Measurements from ENCODE around the gene NXF2B. TPM values are rescaled to one million over a fixed set of nuclear protein-coding genes. Genes with fewer than 3 reads are reported as not detected.
"Not testable (repeated sequence)": the region's sequence is repeated elsewhere in the genome, so short reads cannot be mapped to it uniquely, and the experiment has no call there.

Gene NXF2B
- 0.74 and 2.9 TPM in 2 replicates for total RNA-seq
- long read RNA-seq, partial matches to known transcripts, result 1 of 1 reads
- long read RNA-seq, other reads (novel, unspliced or antisense), result 0 of 1 reads

GRCh38 chrX:102439908-102440307, at the start of gene NXF2B:
Gene NXF2B (minus strand): TSS chrX:102440008. CDS start chrX:102380036, 59,972 bp downstream.
- not testable (repeated sequence) for H3K27ac Mint-ChIP-seq; H3K4me1 Mint-ChIP-seq (ENCODE audit: low read depth); H3K4me3 Mint-ChIP-seq (ENCODE audit: low read depth); H3K9me3 Mint-ChIP-seq (ENCODE audit: low read depth); H3K36me3 Mint-ChIP-seq (ENCODE audit: insufficient read depth); H3K27me3 Mint-ChIP-seq; DNase-seq (ENCODE audit: low spot score, unreplicated experiment)

DNA sequence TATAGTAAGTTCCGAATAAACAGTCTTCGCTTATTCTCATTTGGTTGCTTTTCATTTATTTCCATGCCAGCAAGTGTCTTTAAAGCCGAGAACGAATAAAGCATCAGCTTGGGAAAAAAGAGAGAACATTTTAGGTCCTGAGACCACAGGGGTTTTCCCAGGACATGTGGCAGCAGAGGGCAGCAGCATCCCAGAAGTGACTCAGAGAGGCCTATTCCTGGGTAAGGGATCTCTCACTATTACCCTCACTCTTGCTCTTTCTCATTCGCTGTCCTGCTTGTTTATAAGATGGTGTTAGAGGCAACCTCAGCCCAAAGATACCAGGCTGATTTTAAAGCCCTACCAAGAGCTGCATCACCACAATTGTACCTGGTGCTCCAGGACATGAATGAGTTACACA, 39.0 kb upstream of the NXF2B start:
- not testable (repeated sequence) for DNase-seq (ENCODE audit: low spot score, unreplicated experiment)

DNA sequence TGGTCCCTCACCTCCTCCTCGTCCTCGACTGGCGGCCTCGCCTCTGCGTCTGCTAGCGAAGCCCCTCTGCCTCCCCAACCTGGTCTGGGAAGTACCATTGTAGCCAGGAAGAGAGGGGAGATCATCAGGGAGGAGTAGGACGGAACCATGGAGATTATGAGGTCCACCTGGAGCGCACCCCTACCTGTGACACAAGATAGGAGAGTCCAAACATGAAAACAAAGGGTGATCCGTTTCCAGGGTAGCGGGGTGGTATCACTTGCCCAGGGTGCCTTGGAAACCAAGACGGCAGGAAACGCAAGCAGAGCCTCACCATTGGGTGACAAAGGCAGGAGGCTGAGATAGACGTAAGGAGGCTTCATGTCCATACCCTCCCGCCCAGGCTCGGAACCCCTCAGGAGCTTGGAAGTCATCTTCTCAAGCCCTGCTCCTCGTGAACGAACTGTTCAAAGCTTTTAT, 32.0 kb upstream of the NXF2B start, which contains the start of gene TCP11X2:
Gene TCP11X2, minus strand, starts transcription at position 51 of the 459 bp plus-strand sequence.
- H3K9me3 Mint-ChIP-seq (ENCODE audit: low read depth); H3K4me1 Mint-ChIP-seq (ENCODE audit: low read depth); H3K36me3 Mint-ChIP-seq (ENCODE audit: insufficient read depth); H3K27me3 Mint-ChIP-seq; H3K27ac Mint-ChIP-seq; H3K4me3 Mint-ChIP-seq (ENCODE audit: low read depth); DNase-seq (ENCODE audit: low spot score, unreplicated experiment): not testable (repeated sequence)

More for the DNA sequence above, 39.0 kb upstream of the NXF2B start:
- H3K4me1 Mint-ChIP-seq (ENCODE audit: low read depth); H3K27ac Mint-ChIP-seq; H3K9me3 Mint-ChIP-seq (ENCODE audit: low read depth); H3K4me3 Mint-ChIP-seq (ENCODE audit: low read depth); H3K27me3 Mint-ChIP-seq; H3K36me3 Mint-ChIP-seq (ENCODE audit: insufficient read depth): not testable (repeated sequence)

DNA sequence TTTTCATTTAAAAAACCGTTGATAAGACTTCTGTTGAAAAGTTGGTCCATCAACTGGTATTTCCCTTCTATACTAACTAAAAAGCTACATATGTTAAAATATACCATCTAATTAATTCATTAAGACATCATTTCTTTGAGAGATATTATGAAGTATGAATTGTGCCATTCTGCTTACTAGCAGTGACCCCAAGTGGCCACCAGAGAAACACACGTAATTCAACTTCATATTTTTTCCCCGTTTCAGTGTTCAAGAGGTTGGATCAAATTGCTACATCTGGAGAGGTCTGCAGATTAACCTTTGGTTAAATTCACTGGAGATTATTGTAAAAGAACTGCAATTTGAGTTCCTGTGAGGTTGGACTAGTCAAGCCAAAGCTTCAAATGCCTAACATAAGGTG, 30.4 kb upstream of the NXF2B start:
- not testable (repeated sequence) for H3K27ac Mint-ChIP-seq; H3K4me1 Mint-ChIP-seq (ENCODE audit: low read depth); H3K9me3 Mint-ChIP-seq (ENCODE audit: low read depth); H3K27me3 Mint-ChIP-seq; H3K4me3 Mint-ChIP-seq (ENCODE audit: low read depth); H3K36me3 Mint-ChIP-seq (ENCODE audit: insufficient read depth); DNase-seq (ENCODE audit: low spot score, unreplicated experiment)

- DNase-seq (ENCODE audit: low spot score, unreplicated experiment); H3K9me3 Mint-ChIP-seq (ENCODE audit: low read depth); H3K4me3 Mint-ChIP-seq (ENCODE audit: low read depth); H3K27me3 Mint-ChIP-seq; H3K36me3 Mint-ChIP-seq (ENCODE audit: insufficient read depth); H3K27ac Mint-ChIP-seq; H3K4me1 Mint-ChIP-seq (ENCODE audit: low read depth): not testable (repeated sequence)
Observed at GRCh38 chrX:102458615-102459014, 18.8 kb upstream of the NXF2B start.

GRCh38 chrX:102414493-102414892, 25.3 kb downstream of the NXF2B start:
- DNase-seq (ENCODE audit: low spot score, unreplicated experiment); H3K27ac Mint-ChIP-seq; H3K4me1 Mint-ChIP-seq (ENCODE audit: low read depth); H3K4me3 Mint-ChIP-seq (ENCODE audit: low read depth); H3K36me3 Mint-ChIP-seq (ENCODE audit: insufficient read depth); H3K27me3 Mint-ChIP-seq; H3K9me3 Mint-ChIP-seq (ENCODE audit: low read depth): not testable (repeated sequence)

- Mint-ChIP-seq H3K27ac (no peak overlapping the region), H3K4me3 (ENCODE audit: low read depth) (no peak overlapping the region), H3K9me3 (ENCODE audit: low read depth) (peaks cover 26% of the 10 kb centered on the region), H3K36me3 (ENCODE audit: insufficient read depth) (no peaks in the 10 kb centered on the region), H3K27me3 (no peaks in the 10 kb centered on the region), H3K4me1 (ENCODE audit: low read depth) (no peaks in the 10 kb centered on the region)
- peak; percentile 75 for TF ChIP-seq CTCF (IDR thresholded peaks at IDR 0.05; ENCODE audit: unreplicated experiment)
- DNase-seq (ENCODE audit: low spot score, unreplicated experiment), result peak; percentile 51
Observed at GRCh38 chrX:102345916-102346315, 93.9 kb downstream of the NXF2B start.

DNA sequence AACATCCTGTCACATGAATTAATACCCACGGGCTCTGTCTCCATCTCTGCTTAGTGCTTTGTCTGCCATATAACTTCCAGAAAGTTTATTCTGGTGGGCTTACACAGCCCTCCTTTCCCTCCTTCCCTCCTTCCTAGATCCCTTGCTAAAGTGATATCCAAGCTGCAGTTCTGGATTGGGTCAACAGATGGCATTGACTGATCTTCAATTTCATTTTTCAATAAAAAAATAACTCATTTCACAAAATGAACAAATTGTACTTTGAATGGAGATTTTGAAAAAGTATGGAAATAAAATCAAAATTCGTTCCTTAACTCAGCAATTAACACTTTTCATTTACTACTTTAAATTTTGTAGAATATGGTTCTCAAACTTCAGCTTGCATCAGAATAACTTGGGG, 97.9 kb downstream of the NXF2B start:
- no peaks in the 10 kb centered on the region for H3K27me3 Mint-ChIP-seq
- no peak overlapping the region for H3K27ac Mint-ChIP-seq
- H3K9me3 Mint-ChIP-seq (ENCODE audit: low read depth), result peaks cover 21% of the 10 kb centered on the region
- DNase-seq (ENCODE audit: low spot score, unreplicated experiment), result no peak
- no peaks in the 10 kb centered on the region for H3K4me1 Mint-ChIP-seq (ENCODE audit: low read depth)
- TF ChIP-seq CTCF (IDR thresholded peaks at IDR 0.05; ENCODE audit: unreplicated experiment), result peak; percentile 9
- no peak overlapping the region for H3K4me3 Mint-ChIP-seq (ENCODE audit: low read depth)
- no peaks in the 10 kb centered on the region for H3K36me3 Mint-ChIP-seq (ENCODE audit: insufficient read depth)

Measured in progenitor cell of endocrine pancreas (in vitro differentiated cells).